Brain microvascular endothelial cell (primary cell): ENCODE results near the gene OR10H1.
"Not testable (repeated sequence)": the region's sequence is repeated elsewhere in the genome, so short reads cannot be mapped to it uniquely, and the experiment has no call there.

ENCODE experiments used
- DNase-seq: peaks from one replicate; pipeline ENCODE4 v3.0.0-alpha.2; 2020
- H3K27ac ChIP-seq: fragments of 250-450 bp; sonication (Bioruptor Pico); 2 replicates; pipeline ENCODE4 v1.5.1; 2020; ENCODE audit warnings: mild to moderate bottlenecking, moderate library complexity
- H3K27me3 ChIP-seq: fragments of 250-450 bp; sonication (Bioruptor Pico); replicated peaks from 2 replicates; pipeline ENCODE4 v1.5.1; 2020; ENCODE audit warnings: mild to moderate bottlenecking
- H3K36me3 ChIP-seq: fragments of 250-450 bp; sonication (Bioruptor Pico); replicated peaks from 2 replicates; pipeline ENCODE4 v1.5.1; 2020; ENCODE audit warnings: mild to moderate bottlenecking
- H3K4me3 ChIP-seq: 2 replicates; pipeline ENCODE4 v1.5.1; 2011; ENCODE audit warnings: low read depth, mild to moderate bottlenecking, control low read depth, low read length, moderate library complexity
- in situ Hi-C: cut with HindIII; loops from 2 replicates; pipeline ENCODE4 v1.10.0; 2017; ENCODE audit warnings: low sequenced_read_pairs, low pct_ligation_motif_present
- TF ChIP-seq, protein P1 (sequence below): IDR thresholded peaks from 2 replicates; pipeline ENCODE4 v1.5.1; 2011; ENCODE audit warnings: low read depth, mild to moderate bottlenecking, moderate library complexity, low read length, control low read depth, inconsistent platforms; ENCODE audit errors: missing control alignments

The OR10H1 gene

DNA sequence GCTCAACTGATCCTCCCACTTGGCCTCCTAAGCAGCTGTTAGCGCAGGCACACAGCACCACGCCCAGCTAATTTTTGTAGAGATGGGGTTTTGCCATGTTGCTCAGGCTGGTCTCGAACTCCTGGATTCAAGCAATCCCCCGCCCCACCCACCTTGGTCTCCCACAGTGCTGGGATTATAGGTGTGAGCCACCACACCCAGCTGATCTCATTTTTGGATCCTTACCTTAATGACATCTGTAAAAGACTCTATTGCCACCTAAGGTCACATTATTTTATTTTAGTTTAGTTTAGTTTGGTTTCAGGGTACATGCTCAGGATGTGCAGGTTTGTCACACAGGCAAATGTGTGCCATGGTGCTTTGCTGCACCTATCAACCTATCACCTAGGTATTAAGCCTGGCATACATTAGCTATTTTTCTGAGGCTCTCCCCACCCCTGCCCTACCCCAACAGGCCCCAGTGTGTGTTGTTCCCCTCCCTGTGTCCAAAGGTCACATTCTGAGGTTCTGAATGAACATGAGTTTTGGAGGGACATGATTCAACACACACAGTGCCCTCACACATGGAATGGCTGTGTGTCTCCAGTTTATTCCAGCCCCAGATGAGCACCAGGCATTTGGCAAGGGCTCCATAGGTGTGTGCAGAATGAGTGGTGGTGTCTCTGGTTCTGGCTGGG is 26.7 kb downstream of the OR10H1 start:
- H3K36me3 ChIP-seq: no peaks in the 10 kb centered on the region
- no peaks in the 10 kb centered on the region for H3K27me3 ChIP-seq
- no peak for DNase-seq
- no peak overlapping the region for H3K27ac ChIP-seq
- H3K4me3 ChIP-seq: no peak overlapping the region
- TF ChIP-seq, protein P1, sequence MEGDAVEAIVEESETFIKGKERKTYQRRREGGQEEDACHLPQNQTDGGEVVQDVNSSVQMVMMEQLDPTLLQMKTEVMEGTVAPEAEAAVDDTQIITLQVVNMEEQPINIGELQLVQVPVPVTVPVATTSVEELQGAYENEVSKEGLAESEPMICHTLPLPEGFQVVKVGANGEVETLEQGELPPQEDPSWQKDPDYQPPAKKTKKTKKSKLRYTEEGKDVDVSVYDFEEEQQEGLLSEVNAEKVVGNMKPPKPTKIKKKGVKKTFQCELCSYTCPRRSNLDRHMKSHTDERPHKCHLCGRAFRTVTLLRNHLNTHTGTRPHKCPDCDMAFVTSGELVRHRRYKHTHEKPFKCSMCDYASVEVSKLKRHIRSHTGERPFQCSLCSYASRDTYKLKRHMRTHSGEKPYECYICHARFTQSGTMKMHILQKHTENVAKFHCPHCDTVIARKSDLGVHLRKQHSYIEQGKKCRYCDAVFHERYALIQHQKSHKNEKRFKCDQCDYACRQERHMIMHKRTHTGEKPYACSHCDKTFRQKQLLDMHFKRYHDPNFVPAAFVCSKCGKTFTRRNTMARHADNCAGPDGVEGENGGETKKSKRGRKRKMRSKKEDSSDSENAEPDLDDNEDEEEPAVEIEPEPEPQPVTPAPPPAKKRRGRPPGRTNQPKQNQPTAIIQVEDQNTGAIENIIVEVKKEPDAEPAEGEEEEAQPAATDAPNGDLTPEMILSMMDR: no peak
- in situ Hi-C loops: no loop called here

DNA sequence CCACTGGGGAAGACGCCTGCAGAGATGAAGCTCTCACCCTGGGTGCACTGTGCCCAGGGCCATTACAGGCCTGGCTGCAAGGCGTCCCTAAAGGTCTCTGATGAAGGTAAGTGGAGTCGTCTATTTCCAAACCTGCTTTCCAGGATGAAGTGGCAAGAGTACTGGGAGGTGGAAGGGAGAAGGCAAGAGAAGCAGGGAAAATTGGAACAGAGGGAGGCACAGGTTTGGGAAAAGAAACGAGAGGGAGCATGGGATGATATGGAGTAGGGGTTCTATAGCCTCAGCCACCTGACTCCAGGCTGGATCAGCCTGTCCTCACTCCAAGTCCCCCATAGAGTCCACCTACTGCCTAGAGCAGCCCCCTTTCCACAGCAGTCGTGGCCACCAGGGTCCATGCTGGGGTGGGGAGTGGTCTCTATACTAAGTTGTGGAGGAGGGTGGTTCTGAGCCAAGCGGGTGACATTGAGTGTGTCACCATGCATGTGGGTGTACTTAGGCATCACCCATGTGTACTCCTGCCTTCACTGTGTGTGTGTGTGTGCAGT is 27.8 kb downstream of the OR10H1 start, which contains the start of gene OR10H5:
TSS of gene OR10H5 (plus strand) at position 51 of the 545 bp plus-strand sequence. CDS start 6,388 bp downstream, outside the sequence.
- Histone ChIP-seq H3K4me3 (no peak within 1 kb of the TSS), H3K36me3 (no peaks in the 10 kb centered on the region), H3K27me3 (no peaks in the 10 kb centered on the region), H3K27ac (no peak within 1 kb of the TSS)
- TF ChIP-seq, protein P1: no peak
- in situ Hi-C loops: no loop called here
- no peak for DNase-seq

DNA sequence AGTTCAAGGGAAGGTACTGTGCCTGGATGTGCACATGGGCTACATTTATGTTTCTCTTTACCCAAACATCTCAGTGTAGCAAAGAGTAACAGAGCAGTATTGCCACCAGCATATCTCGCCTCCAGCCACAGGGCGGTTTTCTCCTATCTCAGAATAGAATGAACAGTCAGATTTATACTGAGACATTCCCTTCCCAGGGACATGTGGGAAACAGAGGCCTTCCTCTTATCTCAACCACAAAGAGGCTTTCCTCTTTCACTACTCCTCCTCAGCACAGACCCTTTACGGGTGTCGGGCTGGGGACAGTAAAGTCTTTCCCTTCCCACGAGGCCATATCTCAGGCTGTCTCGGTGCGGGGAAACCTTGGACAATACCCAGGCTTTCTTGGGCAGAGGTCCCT is 32.6 kb downstream of the OR10H1 start:
- H3K27ac ChIP-seq, in situ Hi-C loops, H3K27me3 ChIP-seq, DNase-seq, H3K36me3 ChIP-seq, H3K4me3 ChIP-seq: not testable (repeated sequence)

DNA sequence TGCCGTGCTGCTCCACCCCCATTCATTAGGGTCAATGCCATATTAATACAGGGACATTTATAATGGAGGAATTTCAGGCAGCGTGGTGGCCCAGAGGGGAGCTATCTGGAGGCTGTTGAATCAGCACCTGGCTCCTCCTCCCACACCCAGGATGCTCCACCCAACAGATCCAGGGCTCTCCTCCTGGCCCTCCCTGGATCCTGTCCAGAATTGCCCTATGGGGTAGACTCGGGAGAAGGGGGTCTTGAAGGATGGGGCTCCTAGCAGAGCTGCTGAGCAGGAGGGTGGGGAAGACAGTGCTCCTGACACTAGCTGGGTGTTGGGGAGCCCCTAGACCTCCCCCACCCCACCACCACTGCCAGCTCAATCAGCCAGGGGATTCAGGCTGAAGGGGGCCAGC is 33.3 kb downstream of the OR10H1 start:
- Histone ChIP-seq H3K27me3 (no peaks in the 10 kb centered on the region), H3K4me3 (no peak overlapping the region), H3K36me3 (no peaks in the 10 kb centered on the region), H3K27ac (no peak overlapping the region)
- in situ Hi-C loops: no loop called here
- TF ChIP-seq, protein P1: no peak
- DNase-seq: no peak

DNA sequence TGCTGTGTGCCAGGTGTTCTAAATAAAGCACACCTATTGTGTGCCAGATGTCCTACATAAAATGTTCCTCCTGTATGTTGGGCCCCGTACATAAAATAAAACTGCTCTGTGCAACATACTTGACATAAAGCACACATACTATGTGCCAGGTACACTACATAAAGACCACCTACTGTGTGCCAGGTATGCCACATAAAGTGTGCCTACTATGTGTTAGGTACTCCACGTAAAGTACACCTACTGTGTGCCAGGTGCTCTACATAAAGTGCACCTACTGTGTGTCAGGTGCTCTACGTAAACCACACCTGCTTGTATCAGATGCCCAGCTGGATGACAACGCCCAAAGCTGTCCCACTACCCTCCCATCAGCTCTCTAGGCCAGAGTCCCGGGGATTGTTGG is 33.8 kb downstream of the OR10H1 start:
- in situ Hi-C loops: no loop called here
- Histone ChIP-seq H3K4me3 (no peak overlapping the region), H3K27ac (no peak overlapping the region), H3K27me3 (no peaks in the 10 kb centered on the region), H3K36me3 (no peaks in the 10 kb centered on the region)
- no peak for DNase-seq
- TF ChIP-seq, protein P1: no peak

DNA sequence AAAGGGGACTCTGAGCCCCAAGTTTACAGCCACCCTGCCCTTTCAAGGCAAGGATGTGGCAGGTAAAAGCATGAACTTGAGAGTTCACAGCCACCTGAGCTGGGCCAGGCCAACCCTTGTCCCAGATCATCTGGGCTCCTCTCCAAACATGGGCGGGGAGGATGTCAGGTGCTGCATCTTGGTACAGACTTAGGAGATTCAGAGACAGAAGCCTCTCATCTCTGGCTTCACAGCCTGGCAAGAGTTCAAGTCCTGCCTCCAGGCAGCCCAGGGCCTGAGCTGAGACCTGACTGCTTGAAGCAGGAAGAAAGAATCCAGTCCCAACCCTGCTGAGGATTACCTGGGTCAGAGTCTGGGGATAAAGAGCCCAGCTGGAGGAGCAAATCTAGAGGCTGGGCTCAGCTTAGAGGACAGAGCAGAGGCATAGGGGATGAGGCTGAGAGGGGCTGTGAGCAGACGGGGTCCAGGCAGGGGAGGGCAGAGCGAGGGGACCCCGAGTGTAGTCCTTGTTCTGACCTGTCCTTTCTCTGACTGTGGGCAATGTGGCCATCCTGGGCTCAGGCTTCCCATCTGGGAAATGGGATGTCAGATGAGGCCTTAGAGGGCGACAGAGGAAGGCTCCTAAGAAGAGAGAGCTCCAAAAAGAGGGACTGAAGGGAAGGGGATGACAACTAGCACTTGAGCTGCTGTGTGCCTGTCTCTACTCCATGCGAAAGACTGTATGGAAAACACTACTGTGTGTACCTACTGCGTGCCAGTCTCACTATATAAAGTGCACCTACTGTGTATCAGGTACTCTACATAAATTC is 34.6 kb downstream of the OR10H1 start:
- DNase-seq: no peak
- no peaks in the 10 kb centered on the region for H3K36me3 ChIP-seq
- H3K27me3 ChIP-seq: no peaks in the 10 kb centered on the region
- TF ChIP-seq, protein P1: no peak
- in situ Hi-C loops: no loop called here
- H3K4me3 ChIP-seq: no peak overlapping the region
- no peak overlapping the region for H3K27ac ChIP-seq
